Heart left ventricle (tissue), 13 donors: ENCODE results near the gene KRTAP5-3.

Experiments
- POLR2A ChIP-seq, 2 donors: fragments of 450-650 bp; IDR thresholded peaks; one replicate each; pipeline ENCODE4 v1.6.1; 2017; ENCODE audit warnings: antibody characterized with exemption in 2 of 2, mild to moderate bottlenecking in 2 of 2, moderate library complexity in 2 of 2
- TF ChIP-seq, protein P1 (sequence below), 12 donors: fragments of 200-600 bp; sonication (generic) in 4 of 12; IDR thresholded peaks; one replicate each; pipeline versions ENCODE4 v1.5.0 to v1.8.0; 2018 to 2022; ENCODE audit warnings: antibody characterized with exemption in 12 of 12, mild to moderate bottlenecking in 5 of 12
- donor health status: ischemic (EF 13 %, LVEDD 7.1; RV severe dilation, severe dysfunction).
- donor health status: DM: no; HTN: yes; CAD: no.
- donor health status: DM: no; HTN: no; CAD: no.
- donor health status: ischemic (EF 25% LVEDD 6.9; RV normal size, moderate dysfunction).
- donor health status: ischemic (EF 25% LVEDD 5.7; RV mildly dilated, moderate dysfunction).
- donor health status: ischemic (EF 35%, LVEDD 5.7; RV mildly dilated, moderate dysfunction).
- donor health status: nonischemic (EF 11% LVEDD 7.7; RV severe dilation, severe dysfunction).
- donor health status: DM: yes; HTN: yes; CAD: no.
- donor health status: PGD.
- donor health status: ischemic (EF 29% LVEDD 5.4; RV normal size, mild dysfunction).
- donor health status: nonischemic (EF 23%, LVEDD 6.1; RV moderate dilation, normal function).

DNA sequence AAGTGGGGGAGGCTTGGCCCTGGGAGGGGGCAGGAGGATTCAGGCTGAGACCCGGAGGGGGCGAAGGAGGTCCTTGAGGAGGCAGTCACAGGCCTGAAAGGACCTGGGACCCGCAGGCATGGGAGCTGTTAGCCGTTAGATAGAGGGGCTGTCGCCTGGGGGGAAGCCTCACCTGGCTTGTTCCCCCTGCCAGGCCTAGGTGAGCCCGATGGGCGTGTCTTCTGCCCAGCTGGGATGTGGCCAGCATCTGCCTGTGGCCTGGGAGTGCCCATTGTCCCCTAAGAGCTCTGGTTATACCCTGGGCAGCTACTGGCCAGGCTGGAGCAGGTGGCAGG lies 34.4 kb downstream of the KRTAP5-3 start:
- TF ChIP-seq, protein P1, sequence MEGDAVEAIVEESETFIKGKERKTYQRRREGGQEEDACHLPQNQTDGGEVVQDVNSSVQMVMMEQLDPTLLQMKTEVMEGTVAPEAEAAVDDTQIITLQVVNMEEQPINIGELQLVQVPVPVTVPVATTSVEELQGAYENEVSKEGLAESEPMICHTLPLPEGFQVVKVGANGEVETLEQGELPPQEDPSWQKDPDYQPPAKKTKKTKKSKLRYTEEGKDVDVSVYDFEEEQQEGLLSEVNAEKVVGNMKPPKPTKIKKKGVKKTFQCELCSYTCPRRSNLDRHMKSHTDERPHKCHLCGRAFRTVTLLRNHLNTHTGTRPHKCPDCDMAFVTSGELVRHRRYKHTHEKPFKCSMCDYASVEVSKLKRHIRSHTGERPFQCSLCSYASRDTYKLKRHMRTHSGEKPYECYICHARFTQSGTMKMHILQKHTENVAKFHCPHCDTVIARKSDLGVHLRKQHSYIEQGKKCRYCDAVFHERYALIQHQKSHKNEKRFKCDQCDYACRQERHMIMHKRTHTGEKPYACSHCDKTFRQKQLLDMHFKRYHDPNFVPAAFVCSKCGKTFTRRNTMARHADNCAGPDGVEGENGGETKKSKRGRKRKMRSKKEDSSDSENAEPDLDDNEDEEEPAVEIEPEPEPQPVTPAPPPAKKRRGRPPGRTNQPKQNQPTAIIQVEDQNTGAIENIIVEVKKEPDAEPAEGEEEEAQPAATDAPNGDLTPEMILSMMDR (IDR thresholded peaks at IDR 0.05) = no peak
- TF ChIP-seq POLR2A (IDR thresholded peaks at IDR 0.05) = no peak
